ENCODE results near the gene FTO.

The FTO gene

DNA sequence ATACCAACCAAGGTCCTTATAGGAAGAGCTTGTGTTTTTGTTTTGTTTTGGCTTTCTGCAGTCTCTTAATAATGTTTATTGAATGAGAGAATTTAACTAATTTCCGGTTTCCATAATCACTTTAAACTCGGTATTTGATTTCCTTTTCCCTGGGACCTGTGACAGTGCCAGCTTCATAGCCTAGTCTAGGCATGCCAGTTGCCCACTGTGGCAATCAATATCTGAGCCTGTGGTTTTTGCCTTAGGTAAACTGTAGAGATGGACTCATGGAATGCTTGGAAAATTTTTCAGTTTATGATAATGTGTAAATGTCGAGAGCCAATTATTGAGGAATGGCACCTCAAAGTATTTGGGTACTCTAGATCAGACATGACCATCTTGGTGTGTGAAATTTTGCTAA lies 78.2 kb downstream of the FTO start:
- no peak for DNase-seq (ENCODE audit: low read depth)

DNA sequence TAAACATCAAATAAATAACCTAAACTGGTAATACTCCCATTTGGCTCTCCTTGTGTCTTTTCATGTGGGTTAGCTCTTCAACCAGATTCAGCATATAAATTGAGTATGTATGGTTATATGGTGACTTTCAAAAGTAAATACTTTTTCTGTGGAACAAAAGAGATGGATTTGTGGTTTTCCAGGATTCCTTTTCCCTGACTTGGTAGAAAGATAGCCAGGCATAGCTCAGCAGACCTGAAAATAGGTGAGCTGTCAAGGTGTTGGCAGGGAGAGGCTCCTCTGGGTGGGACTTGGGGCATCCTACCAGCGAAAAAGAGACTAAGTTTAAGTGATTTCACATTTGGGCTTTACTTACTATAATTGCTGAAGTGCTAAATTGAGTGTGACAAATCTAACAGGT lies 80.3 kb downstream of the FTO start:
- no peak for DNase-seq (ENCODE audit: low read depth)

DNA sequence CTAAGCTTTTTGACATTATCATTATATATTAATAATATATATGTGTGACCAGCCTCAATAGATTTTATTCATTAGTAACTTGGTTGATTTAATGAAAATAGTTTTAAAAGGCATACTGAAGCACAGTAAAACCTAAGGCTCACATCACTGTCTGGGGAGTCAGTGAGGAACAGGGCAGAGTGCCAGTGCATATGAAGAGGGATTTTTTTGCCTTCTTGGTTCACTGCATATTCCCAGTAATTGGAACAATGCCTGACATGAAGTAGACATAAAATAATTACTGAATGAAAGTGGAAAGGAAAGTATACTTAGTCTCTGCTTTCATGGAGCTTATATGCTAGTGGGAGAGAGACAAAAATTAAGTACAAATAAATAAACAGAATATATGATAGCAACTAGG lies 81.1 kb downstream of the FTO start:
- no peak for DNase-seq (ENCODE audit: low read depth)

DNA sequence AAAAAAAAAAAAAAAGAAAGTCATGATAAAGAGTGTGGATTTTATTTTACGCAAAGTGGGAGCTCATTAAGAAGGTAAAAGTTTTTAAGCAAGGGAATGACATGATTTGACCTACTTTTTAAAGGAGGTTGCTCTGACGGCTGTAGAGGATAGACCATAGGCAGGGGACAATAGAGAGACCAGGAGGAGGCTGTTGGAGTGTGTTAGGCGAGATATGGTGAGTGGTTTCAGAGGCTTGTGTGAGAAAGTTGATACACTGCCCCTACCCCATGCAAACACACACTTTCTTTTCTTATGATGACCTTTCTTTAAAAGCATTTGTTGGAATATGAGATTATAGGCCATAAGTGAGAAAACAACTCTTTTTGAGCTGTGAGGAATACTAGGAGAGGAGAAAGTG lies 82.0 kb downstream of the FTO start:
- DNase-seq (ENCODE audit: low read depth), result no peak

DNA sequence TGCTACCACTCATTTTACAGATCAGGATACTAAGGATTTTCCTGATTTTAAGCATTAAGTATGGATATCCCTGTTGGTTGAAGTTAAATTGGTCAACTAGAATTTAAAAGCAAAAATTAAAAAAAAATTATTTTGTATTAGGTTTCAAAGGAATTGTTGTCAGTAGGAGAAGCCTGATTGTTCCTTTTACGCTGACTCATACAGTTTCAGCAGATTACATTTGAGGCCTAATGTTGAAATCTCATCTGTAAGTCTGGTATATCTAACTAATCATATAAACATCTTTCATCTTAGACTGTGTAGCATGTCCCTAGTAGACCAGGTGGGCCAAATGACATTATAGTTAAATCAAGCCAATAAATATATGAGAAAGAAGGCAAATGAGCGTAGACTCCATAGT lies 83.5 kb downstream of the FTO start:
- DNase-seq (ENCODE audit: low read depth), result no peak

DNA sequence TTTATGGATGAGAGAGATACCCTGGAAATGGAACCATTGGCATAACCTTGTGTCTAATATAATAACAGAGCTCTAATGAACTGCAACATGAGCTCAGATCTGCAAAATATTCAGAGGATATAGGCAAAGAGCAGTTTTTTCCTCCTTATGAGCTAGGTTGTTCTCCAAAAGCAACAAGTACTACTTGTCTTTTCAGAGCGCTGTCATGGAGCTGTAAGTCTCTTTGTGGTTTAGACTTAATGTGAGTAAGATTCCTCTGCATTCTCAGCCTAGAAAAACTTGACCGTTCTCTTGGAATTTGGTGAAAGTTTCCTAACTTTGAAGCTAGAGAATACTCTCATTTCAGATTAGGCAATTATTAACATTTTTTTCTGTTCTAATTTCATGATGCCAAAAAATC lies 85.2 kb downstream of the FTO start:
- DNase-seq (ENCODE audit: low read depth), result no peak

DNA sequence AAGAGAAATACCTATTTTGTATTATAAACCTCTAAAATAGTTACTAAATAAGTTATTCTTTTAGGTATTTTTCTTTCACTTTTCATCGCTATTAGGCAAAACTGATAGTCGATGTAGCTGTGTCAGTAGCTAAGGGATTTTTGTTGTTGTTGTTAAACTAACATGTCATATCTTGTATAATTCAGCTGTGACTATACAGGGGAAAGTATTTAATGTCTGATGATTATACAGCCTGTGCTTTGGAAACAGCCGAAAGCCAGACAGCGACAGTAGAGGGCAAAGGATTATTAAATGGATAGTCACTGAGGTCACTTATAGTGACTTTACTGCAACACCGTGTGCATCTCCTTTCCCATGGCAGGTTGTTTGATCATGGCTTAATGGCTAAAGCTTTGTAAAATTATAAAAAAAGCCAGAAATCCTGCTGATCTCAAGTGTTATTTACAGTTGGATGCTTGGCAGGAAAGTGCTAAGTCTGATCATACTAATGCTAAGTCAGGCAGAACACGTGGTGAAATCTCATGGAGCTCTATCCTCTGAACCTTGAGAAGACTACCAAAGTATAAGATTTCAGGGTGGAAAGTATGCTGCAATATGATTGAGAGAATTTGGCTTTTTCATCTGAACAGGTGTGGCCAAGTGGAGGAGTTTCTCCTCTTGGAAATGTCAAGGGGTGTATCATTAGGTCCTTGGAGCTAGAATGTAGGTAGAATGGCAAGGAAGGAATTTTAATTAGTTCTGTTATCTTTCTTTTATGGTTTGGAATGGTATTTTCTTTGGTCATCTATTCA lies 88.4 kb downstream of the FTO start:
- DNase-seq (ENCODE audit: low read depth), result no peak

DNA sequence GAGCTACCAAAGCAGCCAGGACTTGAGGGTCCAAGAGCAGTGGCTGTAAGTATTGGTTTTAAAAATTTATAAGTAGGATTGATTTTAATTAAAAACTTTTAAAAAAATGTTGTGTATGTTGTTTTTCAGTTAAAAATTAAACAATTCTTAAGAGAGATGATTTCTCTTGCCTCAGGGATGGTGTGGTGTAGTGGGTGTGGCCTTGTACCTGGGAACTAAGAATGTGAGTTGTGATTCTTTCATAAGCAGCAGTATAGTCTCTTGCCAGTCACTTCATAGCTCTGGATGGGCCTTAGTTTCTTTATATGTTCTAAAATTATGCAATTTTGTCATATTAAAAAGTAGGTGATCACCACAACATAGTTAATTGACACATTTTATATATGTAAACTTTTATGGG lies 99.5 kb downstream of the FTO start:
- no peak for DNase-seq (ENCODE audit: low read depth)

DNA sequence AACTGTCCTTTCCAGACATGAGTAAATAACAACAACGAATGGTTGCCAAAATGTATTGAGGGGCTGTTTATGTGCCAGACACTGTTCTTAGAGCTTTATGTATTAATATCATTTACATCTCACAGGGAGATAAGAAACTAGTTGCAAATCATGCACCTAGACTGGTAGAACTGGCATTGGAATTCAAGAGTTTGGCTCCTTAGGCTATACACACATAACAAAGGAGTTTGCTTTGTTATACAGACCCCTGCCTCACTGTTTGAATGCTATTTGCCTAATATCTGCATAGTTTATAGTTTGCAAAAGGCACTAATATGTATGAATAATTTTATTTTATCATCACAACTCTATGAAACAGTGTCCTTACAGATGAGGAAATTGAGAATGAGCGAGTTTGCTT lies 100.0 kb downstream of the FTO start:
- no peak for DNase-seq (ENCODE audit: low read depth)

DNA sequence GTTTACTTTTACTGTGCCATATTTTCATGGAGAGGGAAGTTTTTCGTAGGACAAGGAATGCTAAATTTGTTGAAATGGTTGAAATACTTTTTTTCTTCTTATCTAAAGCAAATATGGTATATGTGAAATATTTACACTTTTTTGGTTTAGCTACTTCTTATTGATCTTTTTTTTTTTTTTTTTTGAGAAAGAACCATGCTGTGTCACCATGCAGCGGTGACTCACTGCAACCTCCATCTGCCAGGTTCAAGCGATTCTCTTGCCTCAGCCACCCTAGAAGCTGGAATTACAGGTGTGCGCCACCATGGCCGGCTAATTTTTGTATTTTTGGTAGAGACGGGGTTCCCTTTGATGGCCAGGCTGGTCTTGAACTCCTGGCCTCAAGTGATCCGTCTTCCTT lies 100.5 kb downstream of the FTO start:
- DNase-seq (ENCODE audit: low read depth), result no peak

DNA sequence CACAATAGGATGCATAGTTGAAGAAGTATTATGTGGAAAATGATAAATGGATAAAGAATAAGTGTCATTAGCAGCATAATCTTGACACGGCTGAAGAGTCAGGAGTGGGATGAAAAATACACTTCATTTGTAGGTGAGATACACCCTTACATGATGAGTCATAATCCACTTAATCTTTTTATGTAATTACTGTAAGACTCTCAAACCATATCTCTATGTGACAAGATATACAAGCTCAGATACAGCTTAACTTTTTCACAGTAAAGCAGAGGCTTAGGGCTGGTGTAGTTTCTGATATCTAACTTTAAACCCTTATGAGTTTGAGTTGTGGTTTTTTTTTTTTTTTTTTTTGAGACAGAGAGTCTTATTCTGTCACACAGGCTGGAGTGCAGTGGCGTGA lies 101.2 kb downstream of the FTO start:
- DNase-seq (ENCODE audit: low read depth), result no peak

DNA sequence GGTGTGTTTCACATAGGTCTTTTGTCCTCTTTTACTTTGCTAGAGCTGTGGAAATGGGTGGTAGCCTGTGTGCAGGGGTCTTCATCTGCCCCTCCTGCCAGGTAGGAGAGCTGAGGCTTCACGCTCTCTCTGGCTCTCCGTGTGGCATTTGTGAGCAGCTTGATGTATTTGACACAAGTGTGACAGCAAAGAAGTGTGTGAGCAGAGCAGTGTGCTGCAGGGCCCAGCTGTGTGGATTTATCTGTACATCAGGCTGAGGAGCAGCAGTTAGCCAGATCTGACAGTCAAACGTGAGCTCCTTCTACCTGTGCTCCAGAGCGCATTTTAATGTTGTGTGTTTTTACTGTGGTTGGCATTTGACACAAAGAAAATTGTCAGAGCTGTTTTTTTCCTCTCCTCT lies 101.8 kb downstream of the FTO start:
- no peak for DNase-seq (ENCODE audit: low read depth)

DNA sequence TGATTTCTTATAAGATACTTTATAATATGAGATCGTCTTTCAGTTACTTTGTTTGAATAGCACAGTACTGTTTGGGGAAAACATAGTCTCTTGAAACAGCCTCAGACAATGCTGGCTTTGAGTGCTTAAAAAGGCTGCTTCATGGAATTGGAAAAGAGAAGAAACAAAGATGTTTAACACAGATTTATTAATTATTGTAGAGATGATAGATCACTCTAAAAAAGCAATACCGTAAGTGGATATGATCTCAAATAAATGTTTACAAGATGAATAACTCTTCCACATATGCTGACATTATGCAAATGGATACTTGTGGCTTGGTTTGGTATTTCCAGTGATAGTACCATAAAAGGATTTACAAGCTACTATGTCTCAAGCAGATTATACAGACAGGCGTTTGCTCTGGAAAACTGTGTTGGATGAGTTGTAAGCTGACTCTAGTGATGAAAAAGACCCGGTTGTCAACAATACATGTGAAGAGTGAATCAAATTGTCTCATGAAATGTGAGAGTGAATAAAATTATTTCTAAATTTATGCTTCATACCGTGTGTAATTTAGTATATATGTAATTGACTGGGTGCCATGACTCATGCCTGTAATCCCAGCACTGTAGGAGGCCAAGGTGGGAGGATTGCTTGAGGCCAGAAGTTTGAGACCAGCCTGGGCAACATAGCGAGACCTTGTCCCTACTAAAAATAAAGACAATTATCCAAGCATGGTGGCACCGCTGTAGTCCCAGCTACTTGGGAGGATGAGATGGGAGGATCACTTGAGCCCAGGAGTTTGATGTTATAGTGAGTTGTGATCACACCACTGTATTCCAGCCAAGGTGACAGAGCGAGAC lies 105.4 kb downstream of the FTO start:
- DNase-seq (ENCODE audit: low read depth), result no peak

DNA sequence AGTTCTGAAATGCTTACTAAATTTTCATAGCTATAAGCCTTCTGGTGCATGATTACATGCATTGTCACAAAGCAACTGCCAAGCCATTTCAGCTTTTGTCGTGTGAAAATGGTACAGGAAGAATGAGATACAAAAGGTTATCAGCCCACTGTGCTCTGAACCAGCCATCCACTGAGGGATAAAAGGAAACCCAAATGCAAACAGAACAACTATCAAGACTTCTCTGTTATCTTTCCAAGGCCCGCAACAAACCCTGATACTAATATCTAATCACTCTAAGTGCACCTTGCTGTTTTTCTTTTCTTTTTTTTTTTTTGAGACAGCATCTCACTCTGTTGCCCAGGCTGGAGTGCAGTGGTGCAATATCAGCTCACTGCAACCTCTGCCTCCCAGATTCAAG lies 109.0 kb downstream of the FTO start:
- DNase-seq (ENCODE audit: low read depth), result no peak

DNA sequence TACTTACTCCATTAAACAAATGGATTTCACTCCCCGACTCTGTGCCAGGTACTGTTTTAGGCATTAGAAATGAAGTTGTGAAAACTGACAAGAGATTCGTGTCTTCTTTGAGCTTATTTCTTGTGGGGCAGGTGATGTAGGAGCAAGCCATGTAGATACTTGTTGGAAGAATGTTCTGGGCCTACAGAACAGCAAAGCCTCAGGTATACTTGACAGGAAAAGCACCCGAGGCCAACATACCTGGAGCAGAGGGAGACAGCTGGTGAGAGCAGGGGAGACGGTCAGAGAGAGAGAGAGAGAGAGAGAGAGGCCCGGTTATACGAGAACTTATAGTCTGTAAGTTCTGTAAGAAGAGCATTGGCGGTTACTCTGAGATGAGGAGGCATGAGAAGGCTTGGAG lies 110.8 kb downstream of the FTO start:
- DNase-seq (ENCODE audit: low read depth), result no peak

DNA sequence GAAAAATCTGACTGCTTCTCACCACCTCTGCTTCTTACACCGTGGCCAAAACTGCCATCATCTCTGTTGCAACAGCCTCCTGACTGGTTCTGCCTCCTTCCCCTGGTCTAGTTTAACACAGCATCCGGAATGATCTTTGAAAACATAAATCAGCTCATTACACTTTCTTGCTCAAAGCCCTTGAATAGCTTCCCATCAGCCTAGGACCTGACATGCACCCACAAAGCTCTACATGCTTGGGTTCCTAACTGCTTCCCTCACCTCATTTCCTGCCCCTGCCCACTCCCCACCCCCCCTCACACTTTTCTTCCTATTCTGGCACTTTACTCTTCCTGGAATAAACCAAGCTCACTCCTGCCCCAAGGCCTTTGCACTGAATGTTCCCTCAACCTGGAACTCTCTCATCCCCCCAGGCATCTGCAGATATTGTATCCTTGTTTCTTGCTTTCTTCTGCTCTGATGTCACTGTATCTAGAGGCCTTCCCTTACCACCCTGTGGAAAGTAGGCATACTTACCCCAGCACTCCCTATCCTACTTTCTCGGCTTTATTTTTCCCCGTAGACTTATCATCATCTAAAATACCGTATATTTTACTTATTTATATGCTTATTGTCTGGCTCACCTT lies 112.4 kb downstream of the FTO start:
- DNase-seq (ENCODE audit: low read depth), result no peak

DNA sequence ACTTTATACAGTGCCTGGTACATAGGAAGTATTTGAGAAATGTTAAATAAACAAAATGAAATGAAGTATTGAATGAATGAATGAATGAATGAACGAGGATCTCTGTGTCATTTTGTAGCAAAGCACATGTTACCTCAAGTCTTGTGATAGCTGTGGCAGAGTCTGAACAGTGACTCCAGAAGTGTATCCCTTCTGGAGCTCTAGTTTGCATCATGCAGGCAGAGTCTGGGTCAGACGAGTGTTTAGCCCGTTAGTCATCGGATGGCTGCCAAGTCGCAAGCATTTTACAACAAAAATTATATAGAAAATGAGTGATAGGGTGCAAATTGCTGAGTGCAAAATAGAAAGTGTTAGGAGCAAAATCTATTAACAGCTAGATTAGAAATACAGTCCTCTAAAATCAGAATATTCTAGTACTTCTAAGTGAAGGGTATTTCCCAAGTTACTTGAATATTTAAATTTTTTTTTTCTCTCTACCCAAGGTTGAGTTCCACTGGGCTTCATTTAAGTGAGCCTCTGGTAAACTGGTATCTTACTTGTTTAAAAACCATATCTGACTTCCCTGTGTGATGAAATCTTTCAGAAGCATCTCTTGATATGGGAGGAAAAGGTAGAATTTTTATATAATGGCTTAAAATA lies 113.3 kb downstream of the FTO start:
- DNase-seq (ENCODE audit: low read depth), result no peak

DNA sequence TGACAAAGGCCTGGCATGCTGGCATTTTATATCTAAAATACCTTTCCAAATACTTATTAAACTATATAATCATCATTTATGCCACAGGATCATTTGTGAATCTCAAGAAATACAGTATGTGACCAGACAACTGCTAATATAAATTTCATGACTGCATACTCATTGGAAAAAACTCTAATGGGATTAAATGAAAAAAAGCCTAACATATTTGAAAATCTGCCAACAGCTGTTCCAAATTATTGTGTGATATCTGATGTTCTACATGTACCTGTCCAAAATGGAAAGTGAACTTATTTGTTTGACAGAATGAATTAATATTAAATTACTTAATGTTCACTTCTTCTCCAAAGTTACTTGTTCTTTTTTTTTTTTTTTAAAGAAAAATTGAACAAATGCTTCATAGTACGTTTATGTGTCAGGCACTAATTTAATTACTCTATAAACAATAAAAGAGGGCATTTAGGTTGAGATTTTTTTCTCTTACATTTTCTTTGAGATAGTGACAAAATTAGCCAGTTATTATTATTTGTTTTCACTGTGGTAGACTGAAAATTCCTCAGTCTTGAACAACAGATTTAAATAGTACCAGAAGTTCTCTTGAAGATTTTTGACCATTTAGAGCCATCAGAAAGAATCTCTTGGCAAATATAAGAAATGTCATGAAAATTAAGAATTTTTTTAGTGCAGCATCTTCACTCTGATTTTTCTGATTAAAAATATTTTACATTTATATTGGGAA lies 114.0 kb downstream of the FTO start:
- DNase-seq (ENCODE audit: low read depth), result no peak

DNA sequence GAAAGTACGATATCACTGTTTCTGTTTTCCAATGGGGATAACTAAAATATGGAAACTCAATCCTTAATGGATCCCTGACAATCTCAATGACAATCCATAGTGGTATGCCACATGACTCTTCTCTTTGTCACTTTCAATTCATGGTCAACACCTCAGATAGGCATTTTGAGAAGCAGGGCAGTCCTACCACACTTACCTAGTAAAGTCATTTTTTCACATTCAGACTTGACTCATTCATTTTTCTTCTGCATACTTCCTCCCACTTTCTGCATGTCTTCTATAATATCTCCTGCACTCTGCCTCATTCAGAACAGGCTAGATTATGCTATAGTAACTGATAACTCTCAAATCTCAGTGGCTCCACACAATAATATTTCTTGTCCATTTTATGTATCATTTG lies 117.5 kb downstream of the FTO start:
- DNase-seq (ENCODE audit: low read depth), result no peak

DNA sequence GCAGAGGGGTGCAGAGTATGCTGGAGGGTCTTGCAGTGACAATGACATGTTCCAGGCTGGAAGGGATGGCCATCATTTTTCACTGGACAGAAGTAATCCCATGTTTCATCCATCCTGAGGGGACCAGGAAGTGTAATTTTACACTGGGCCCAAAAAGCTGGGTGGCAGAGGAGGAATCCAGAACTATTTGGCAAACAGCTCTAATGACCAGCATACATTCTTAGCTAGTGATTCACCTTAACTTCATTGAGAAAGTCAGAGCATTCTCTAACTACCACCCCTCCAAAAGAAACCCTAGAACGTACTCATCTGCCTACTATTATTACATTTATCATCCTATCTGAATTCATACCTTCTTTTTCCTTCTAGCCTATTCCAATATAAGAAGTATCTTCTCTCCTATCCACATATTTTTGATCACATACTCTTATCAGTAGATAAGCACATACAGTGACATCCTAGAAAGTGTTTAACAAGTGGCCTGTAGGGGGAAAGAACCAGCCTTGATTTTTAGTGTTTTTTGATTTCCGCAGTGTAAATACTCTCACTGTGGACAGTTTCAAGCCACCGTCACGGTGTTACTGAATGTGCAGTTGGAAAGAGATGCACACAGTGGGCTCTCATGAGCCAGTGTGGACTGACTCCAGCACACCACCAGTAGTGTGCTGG lies 118.1 kb downstream of the FTO start:
- DNase-seq (ENCODE audit: low read depth), result no peak

DNA sequence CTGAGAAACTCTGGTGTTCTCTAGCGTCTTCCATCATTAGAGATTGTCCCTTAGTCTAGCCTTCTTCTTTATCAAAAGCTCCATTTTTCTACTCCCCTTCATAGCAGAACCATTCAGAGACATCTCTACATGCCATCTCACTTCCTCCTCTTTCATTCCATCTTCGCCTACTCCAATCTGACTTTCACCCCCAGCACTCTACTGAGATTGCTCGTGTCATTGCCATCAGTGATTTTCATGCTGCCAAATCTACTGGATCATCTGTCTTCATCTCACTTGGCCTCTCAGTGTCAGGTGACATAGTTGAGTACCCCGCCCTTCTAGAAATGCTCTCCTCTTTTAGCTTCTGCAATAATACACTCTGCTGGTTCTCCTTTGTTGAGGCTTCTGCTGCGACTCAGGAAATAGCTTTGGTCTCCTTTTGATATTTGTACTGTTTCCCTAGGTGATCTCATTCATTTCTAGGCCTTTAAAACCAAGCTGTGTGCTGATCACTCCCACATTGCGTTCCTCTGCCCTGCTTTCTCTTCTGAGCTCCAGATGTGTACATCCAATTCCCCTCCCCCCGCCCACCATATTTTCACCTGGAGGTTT lies 119.1 kb downstream of the FTO start:
- no peak for DNase-seq (ENCODE audit: low read depth)

Data from stimulated activated CD8-positive, alpha-beta memory T cell treated with anti-CD3 and anti-CD28 coated beads, Interleukin-12 subunit alpha, Interleukin-12 subunit beta, amount 100 ng/mL, for 4 hours (primary cell).